GM12801 (cell line): ENCODE data around the gene PCDHGA1.

Source experiments
- CTCF ChIP-seq: IDR thresholded peaks from one replicate; pipeline ENCODE4 v1.5.1; 2011; ENCODE audit warnings: control low read depth; ENCODE audit not compliant: insufficient read length; ENCODE audit errors: extremely low read depth

Gene PCDHGA1

GRCh38 chr5:141356133-141356532, 25.8 kb downstream of the PCDHGA1 start:
- no peak for TF ChIP-seq CTCF

DNA sequence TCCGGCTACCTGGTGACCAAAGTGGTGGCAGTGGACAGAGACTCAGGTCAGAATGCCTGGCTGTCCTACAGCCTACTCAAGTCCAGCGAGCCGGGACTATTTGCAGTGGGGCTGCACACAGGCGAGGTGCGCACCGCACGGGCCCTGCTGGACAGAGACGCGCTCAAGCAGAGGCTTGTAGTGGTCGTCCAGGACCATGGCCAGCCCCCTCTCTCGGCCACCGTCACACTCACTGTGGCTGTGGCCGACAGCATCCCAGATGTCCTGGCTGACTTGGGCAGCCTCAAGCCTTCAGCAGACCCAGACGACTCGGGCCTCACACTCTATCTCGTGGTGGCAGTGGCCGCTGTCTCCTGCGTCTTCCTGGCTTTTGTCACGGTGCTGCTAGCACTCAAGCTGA, 26.6 kb downstream of the PCDHGA1 start:
- no peak for TF ChIP-seq CTCF

GRCh38 chr5:141359790-141360426, 29.6 kb downstream of the PCDHGA1 start, which contains the start of gene PCDHGB2:
PCDHGB2 (plus strand) TSS chr5:141359994; CDS start chr5:141360136, 142 bp downstream.
- TF ChIP-seq CTCF: no peak

- TF ChIP-seq CTCF: no peak
These were observed 30.4 kb downstream of the PCDHGA1 start for GRCh38 chr5:141360685-141361084.

GRCh38 chr5:141362719-141363118, 32.4 kb downstream of the PCDHGA1 start:
- TF ChIP-seq CTCF: no peak

GRCh38 chr5:141363952-141364660, 33.8 kb downstream of the PCDHGA1 start, which contains the start of gene PCDHGA5:
PCDHGA5 (plus strand) TSS chr5:141364162; CDS start chr5:141364331, 169 bp downstream.
- no peak for TF ChIP-seq CTCF

GRCh38 chr5:141366016-141366896, 35.9 kb downstream of the PCDHGA1 start:
- no peak for TF ChIP-seq CTCF
